Fibroblast of lung (primary cell): Measurements from ENCODE around the gene PSRC1.

ENCODE experiments used
- EZH2 ChIP-seq: IDR thresholded peaks from 2 replicates; pipeline ENCODE4 v1.5.1; 2012; ENCODE audit warnings: low read length, control low read depth, mild to moderate bottlenecking; ENCODE audit errors: missing control alignments
- TF ChIP-seq, protein P1 (sequence below), 2 donors: IDR thresholded peaks in 1 of 2; conservative IDR thresholded peaks in 1 of 2; 1 replicate in 1 of 2; 2 replicates in 1 of 2; pipeline ENCODE4 v1.5.1; 2011 to 2012; ENCODE audit warnings: low read length in 2 of 2, control low read depth in 1 of 2, inconsistent platforms in 1 of 2, low read depth in 1 of 2, mild to moderate bottlenecking in 1 of 2

DNA sequence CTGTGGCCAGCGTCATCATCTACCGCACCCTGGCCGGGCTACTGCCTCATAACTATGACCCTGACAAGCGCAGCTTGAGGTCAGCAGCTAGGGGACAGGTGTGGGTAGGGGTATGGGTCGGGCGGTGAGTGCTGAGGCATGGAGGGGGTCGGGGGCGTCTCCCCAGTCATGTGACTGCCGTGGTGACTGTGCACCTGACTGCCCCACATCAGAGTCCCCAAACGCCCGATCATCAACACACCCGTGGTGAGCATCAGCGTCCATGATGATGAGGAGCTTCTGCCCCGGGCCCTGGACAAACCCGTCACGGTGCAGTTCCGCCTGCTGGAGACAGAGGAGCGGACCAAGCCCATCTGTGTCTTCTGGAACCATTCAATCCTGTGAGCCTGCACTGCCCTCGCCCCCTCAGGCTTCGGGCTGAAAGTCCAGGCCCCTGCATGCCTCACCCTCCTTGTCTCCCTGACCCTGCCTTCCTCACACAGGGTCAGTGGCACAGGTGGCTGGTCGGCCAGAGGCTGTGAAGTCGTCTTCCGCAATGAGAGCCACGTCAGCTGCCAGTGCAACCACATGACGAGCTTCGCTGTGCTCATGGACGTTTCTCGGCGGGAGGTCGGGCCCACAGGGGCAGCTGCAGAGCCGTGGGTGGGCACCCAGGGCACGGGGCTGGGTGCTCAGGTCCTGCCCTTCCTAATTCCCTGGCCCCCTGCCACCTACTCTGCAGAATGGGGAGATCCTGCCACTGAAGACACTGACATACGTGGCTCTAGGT lies 13.5 kb downstream of the PSRC1 start:
- TF ChIP-seq, protein P1, sequence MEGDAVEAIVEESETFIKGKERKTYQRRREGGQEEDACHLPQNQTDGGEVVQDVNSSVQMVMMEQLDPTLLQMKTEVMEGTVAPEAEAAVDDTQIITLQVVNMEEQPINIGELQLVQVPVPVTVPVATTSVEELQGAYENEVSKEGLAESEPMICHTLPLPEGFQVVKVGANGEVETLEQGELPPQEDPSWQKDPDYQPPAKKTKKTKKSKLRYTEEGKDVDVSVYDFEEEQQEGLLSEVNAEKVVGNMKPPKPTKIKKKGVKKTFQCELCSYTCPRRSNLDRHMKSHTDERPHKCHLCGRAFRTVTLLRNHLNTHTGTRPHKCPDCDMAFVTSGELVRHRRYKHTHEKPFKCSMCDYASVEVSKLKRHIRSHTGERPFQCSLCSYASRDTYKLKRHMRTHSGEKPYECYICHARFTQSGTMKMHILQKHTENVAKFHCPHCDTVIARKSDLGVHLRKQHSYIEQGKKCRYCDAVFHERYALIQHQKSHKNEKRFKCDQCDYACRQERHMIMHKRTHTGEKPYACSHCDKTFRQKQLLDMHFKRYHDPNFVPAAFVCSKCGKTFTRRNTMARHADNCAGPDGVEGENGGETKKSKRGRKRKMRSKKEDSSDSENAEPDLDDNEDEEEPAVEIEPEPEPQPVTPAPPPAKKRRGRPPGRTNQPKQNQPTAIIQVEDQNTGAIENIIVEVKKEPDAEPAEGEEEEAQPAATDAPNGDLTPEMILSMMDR (conservative IDR thresholded peaks at IDR 0.05 in 1 of 2, IDR thresholded peaks at IDR 0.05 in 1 of 2; ENCODE audit: low read depth in 1 of 2, low read length in 2 of 2): no peak
- no peak for TF ChIP-seq EZH2
